IMR-90 (cell line): ENCODE measurements around the gene GABRR3. TPM values are rescaled to one million over a fixed set of nuclear protein-coding genes. Genes with fewer than 3 reads are reported as not detected.

Source experiments
- ATAC-seq: fragments of 200-7000 bp; cut with Tn5 transposase; 2 replicates; pipeline ENCODE4 v1.9.1; 2020; ENCODE audit warnings: low read depth, mild to moderate bottlenecking, moderate library complexity
- BruUV-seq: library from RNA; stranded (reverse); fragments of 400-500 nt; replicated peaks from 2 replicates; lab custom pipeline; 2021; lab: Mats Ljungman, UMichigan
- CTCF ChIA-PET: fragments of 300-600 bp; formaldehyde crosslinking; extraction: SDS; loops from one replicate; lab custom pipeline; 2021; ENCODE audit warnings: antibody characterized with exemption; lab: Yijun Ruan, JAX
- POLR2A ChIA-PET: fragments of 300-600 bp; sonication (Branson Sonifier 250); formaldehyde crosslinking; loops from one replicate; lab custom pipeline; 2022; ENCODE audit warnings: antibody characterized with exemption; ENCODE audit not compliant: unreplicated experiment; lab: Charles Lee
- DNase-seq: peaks from one replicate; pipeline ENCODE4 v3.0.0; 2013
- H2AFZ ChIP-seq: replicated peaks from 2 replicates; pipeline ENCODE3; 2013; ENCODE audit warnings: low read length, mild to moderate bottlenecking; ENCODE audit not compliant: poor library complexity
- H2AK5ac ChIP-seq: 2 replicates; pipeline ENCODE4 v1.6.1; 2013; ENCODE audit warnings: low read depth, low read length, inconsistent platforms
- H2AK9ac ChIP-seq: replicated peaks from 2 replicates; pipeline ENCODE3; 2013; ENCODE audit warnings: mild to moderate bottlenecking, low read depth, low read length, moderate library complexity; ENCODE audit not compliant: poor library complexity
- H2BK120ac ChIP-seq: 2 replicates; pipeline ENCODE4 v1.6.1; 2013; ENCODE audit warnings: low read depth, low read length, inconsistent platforms
- H2BK15ac ChIP-seq: 3 replicates; pipeline ENCODE4 v1.6.1; 2013; ENCODE audit warnings: low read depth, low read length, inconsistent platforms
- H2BK20ac ChIP-seq: 2 replicates; pipeline ENCODE4 v1.6.1; 2013; ENCODE audit warnings: low read depth, mild to moderate bottlenecking, inconsistent platforms, low read length, moderate library complexity
- H2BK5ac ChIP-seq: 2 replicates; pipeline ENCODE4 v1.6.1; 2013; ENCODE audit warnings: mild to moderate bottlenecking, low read depth, low read length, inconsistent platforms; ENCODE audit not compliant: poor library complexity, severe bottlenecking
- H3K14ac ChIP-seq: replicated peaks from 2 replicates; pipeline ENCODE4 v1.6.1; 2013; ENCODE audit warnings: low read depth, low read length, inconsistent platforms
- H3K18ac ChIP-seq: 2 replicates; pipeline ENCODE4 v1.6.1; 2013; ENCODE audit warnings: low read depth, low read length, control low read depth
- H3K23ac ChIP-seq: 2 replicates; pipeline ENCODE4 v1.6.1; 2013; ENCODE audit warnings: low read depth, low read length, inconsistent platforms
- H3K27ac ChIP-seq: 2 replicates; pipeline ENCODE4 v1.5.1; 2013; ENCODE audit warnings: mild to moderate bottlenecking, control low read depth, low read length; ENCODE audit not compliant: insufficient read depth
- H3K27me3 ChIP-seq: 2 replicates; pipeline ENCODE4 v1.6.1; 2013; ENCODE audit warnings: low read length; ENCODE audit not compliant: control insufficient read depth, insufficient read depth
- H3K36me3 ChIP-seq: 2 replicates; pipeline ENCODE4 v1.6.1; 2013; ENCODE audit warnings: low read length, mixed read lengths; ENCODE audit not compliant: control insufficient read depth, insufficient read depth
- H3K4ac ChIP-seq: 2 replicates; pipeline ENCODE4 v1.6.1; 2013; ENCODE audit warnings: low read depth, low read length, inconsistent platforms
- H3K4me1 ChIP-seq: 2 replicates; pipeline ENCODE4 v1.6.1; 2013; ENCODE audit warnings: low read length, mixed read lengths; ENCODE audit not compliant: control insufficient read depth, insufficient read depth
- H3K4me2 ChIP-seq: 2 replicates; pipeline ENCODE4 v1.6.1; 2013; ENCODE audit warnings: low read depth, mild to moderate bottlenecking, control low read depth, low read length, moderate library complexity
- H3K4me3 ChIP-seq: 2 replicates; pipeline ENCODE4 v1.5.1; 2013; ENCODE audit warnings: low read depth, mild to moderate bottlenecking, control low read depth, low read length, moderate library complexity; ENCODE audit not compliant: insufficient read depth
- H3K56ac ChIP-seq: 2 replicates; pipeline ENCODE4 v1.6.1; 2013; ENCODE audit warnings: low read length, inconsistent platforms; ENCODE audit not compliant: insufficient read depth; ENCODE audit errors: extremely low read depth
- H3K79me1 ChIP-seq, 2 experiments: 2 replicates each; pipeline ENCODE4 v1.6.1; 2013; ENCODE audit warnings: low read length in 2 of 2, inconsistent platforms in 1 of 2, low read depth in 1 of 2
- H3K9ac ChIP-seq: 2 replicates; pipeline ENCODE4 v1.6.1; 2013; ENCODE audit warnings: low read depth, low read length, control low read depth
- H3K9me1 ChIP-seq: 2 replicates; pipeline ENCODE4 v1.6.1; 2013; ENCODE audit warnings: low read length, inconsistent platforms; ENCODE audit not compliant: insufficient read depth
- H3K9me3 ChIP-seq: 2 replicates; pipeline ENCODE4 v1.6.1; 2013; ENCODE audit warnings: low read length; ENCODE audit not compliant: control insufficient read depth, insufficient read depth
- H4K20me1 ChIP-seq: 2 replicates; pipeline ENCODE4 v1.6.1; 2013; ENCODE audit warnings: low read length, inconsistent platforms; ENCODE audit not compliant: insufficient read depth
- H4K5ac ChIP-seq: 2 replicates; pipeline ENCODE4 v1.6.1; 2013; ENCODE audit warnings: mild to moderate bottlenecking, low read depth, low read length, control low read depth
- H4K8ac ChIP-seq, 2 experiments: 2 replicates each; pipeline ENCODE4 v1.6.1; 2013; ENCODE audit warnings: low read depth in 2 of 2, low read length in 2 of 2, control low read depth in 1 of 2, inconsistent platforms in 1 of 2
- H4K91ac ChIP-seq: 2 replicates; pipeline ENCODE4 v1.6.1; 2013; ENCODE audit warnings: low read depth, low read length, inconsistent platforms; ENCODE audit not compliant: insufficient read depth
- CEBPB ChIP-seq: IDR thresholded peaks from 2 replicates; pipeline ENCODE4 v1.6.1; 2012; ENCODE audit warnings: low read depth, low read length, improper control_type of control experiment
- CTCF ChIP-seq: conservative IDR thresholded peaks from 2 replicates; pipeline ENCODE4 v1.5.1; 2012; ENCODE audit warnings: mild to moderate bottlenecking, low read depth, low read length, improper control_type of control experiment
- FOS ChIP-seq: fragments of 150-350 bp; IDR thresholded peaks from 2 replicates; pipeline ENCODE4 v1.6.1; 2016; ENCODE audit warnings: low read depth, low read length
- NFE2L2 ChIP-seq: fragments of 150-350 bp; IDR thresholded peaks from 2 replicates; pipeline ENCODE4 v1.6.1; 2016; ENCODE audit warnings: low read depth, mild to moderate bottlenecking, low read length
- POLR2A ChIP-seq: IDR thresholded peaks from 2 replicates; pipeline ENCODE4 v1.6.1; 2012; ENCODE audit warnings: mild to moderate bottlenecking, low read depth, low read length
- RAD21 ChIP-seq: IDR thresholded peaks from 2 replicates; pipeline ENCODE4 v1.6.1; 2012; ENCODE audit warnings: low read length, improper control_type of control experiment
- RCOR1 ChIP-seq: IDR thresholded peaks from 2 replicates; pipeline ENCODE4 v1.6.1; 2012; ENCODE audit warnings: mild to moderate bottlenecking, low read length, improper control_type of control experiment; ENCODE audit not compliant: insufficient replicate concordance
- RFX5 ChIP-seq: IDR thresholded peaks from 2 replicates; pipeline ENCODE4 v1.8.0; 2012; ENCODE audit warnings: low read depth, mild to moderate bottlenecking, low read length, moderate library complexity
- WGBS, 2 experiments: methylation state at CpG; one replicate each; pipeline versions ENCODE4 v1.1.5 to v1.1.7; 2013; ENCODE audit warnings: missing lambda C conversion rate in 2 of 2; ENCODE audit not compliant: insufficient read length in 1 of 2; ENCODE audit errors: extremely low coverage in 2 of 2; 5-methylcytosine and 5-hydroxymethylcytosine counted together
- dilution Hi-C: fragments of 300-500 bp; cut with HindIII; formaldehyde crosslinking; loops from one replicate; pipeline ENCODE4 v1.14.3; 2018; ENCODE audit warnings: low sequenced_read_pairs; ENCODE audit not compliant: unreplicated experiment
- in situ Hi-C: fragments of 300-500 bp; cut with MboI; formaldehyde crosslinking; loops from 3 replicates; pipeline ENCODE4 v1.14.3; 2019; ENCODE audit warnings: low sequenced_read_pairs, inconsistent platforms, mixed read lengths
- intact Hi-C: fragments of 100-400 bp; cut with micrococcal nuclease; formaldehyde crosslinking; loops from 2 replicates; pipeline ENCODE4 v1.10.0; 2022
- polyA plus RNA-seq, 3 experiments: library from polyadenylated mRNA; depleted of rRNA; stranded (reverse); fragments of >200 nt; gene quantifications; 2 replicates each; pipeline ENCODE4 v1.2.3, GENCODE V29; 2012; ENCODE audit warnings: low replicate concordance in 1 of 3
- total RNA-seq: library from RNA; depleted of rRNA; stranded (reverse); fragments of >200 nt; gene quantifications from 2 replicates; pipeline ENCODE4 v1.2.3, GENCODE V29; 2012

The GABRR3 gene
- total and polyA plus RNA-seq, 2 of the 4 experiments (the other 2 are of a cell fraction): not detected

GRCh38 chr3:97968376-97968775 lies 66.7 kb downstream of the GABRR3 start:
- Histone ChIP-seq H3K9ac (no peak overlapping the region), H3K4me3 (no peak overlapping the region), H3K9me1 (no peaks in the 10 kb centered on the region; the same call in 1 of the 2 replicates), H2AK5ac (no peak overlapping the region), H2BK5ac (no peak overlapping the region), H2BK120ac (no peak overlapping the region), H3K4ac (no peak overlapping the region), H3K23ac (no peak overlapping the region), H4K20me1 (no peaks in the 10 kb centered on the region), H3K18ac (no peak overlapping the region; the same call in 1 of the 2 replicates), H2BK15ac (no peak overlapping the region), H3K27me3 (no peaks in the 10 kb centered on the region), H3K9me3 (no peaks in the 10 kb centered on the region), H3K4me2 (no peak overlapping the region), H3K36me3 (peaks cover 3% of the 10 kb centered on the region), H3K27ac (no peak overlapping the region), H3K14ac (no peak overlapping the region), H2AK9ac (no peak overlapping the region), H4K91ac (no peak overlapping the region), H2AFZ (no peak overlapping the region), H4K8ac (no peak overlapping the region), H3K4me1 (peaks cover 9% of the 10 kb centered on the region), H3K79me1 (peaks cover 15 to 32% of the 10 kb centered on the region in 2 experiments), H3K56ac (no peak overlapping the region), H4K5ac (no peak overlapping the region), H2BK20ac (no peak overlapping the region)
- BruUV-seq: no TSS peak
- ChIA-PET POLR2A (no interaction called here), CTCF (no interaction called here)
- ATAC-seq (no peak), DNase-seq (no peak)
- intact Hi-C loops (no loop called here), in situ Hi-C loops (no loop called here), dilution Hi-C loops (no loop called here)
- no CpG with 5 or more reads among the region's 1 CpG for WGBS, 2 experiments
- TF ChIP-seq RCOR1 (no peak), CEBPB (no peak), NFE2L2 (no peak), CTCF (no peak), RFX5 (no peak), RAD21 (no peak), FOS (no peak), POLR2A (no peak)
